HG02642 (cell line): Measurements from ENCODE around the gene RNF223.
"Not testable (repeated sequence)": the region's sequence is repeated elsewhere in the genome, so short reads cannot be mapped to it uniquely, and the experiment has no call there.

Experiments used
- ATAC-seq: cut with Tn5 transposase; IDR thresholded peaks from one replicate; pipeline ENCODE4 v1.9.1; 2021; ENCODE audit warnings: mild to moderate bottlenecking; ENCODE audit not compliant: unreplicated experiment, poor library complexity

Gene RNF223

DNA sequence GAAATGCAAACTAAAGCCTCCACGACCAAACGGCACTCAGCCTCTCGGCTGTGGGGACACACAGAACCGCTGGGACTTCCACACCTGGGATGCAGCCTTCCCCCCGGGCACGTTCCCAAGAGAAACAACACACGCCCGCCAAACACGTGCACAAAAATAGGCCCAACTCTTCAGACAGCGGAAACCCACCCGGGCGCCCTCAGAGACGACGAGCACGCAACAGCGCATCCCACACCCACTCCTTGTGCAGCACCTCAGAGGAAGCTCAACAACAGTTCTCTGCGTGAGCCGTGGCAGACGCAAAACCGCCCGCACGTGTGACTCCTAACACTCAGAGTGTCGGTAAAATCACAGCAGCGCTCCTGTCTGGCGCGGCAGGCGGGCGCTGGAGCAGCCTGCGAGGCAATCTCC lies 36.5 kb upstream of the RNF223 start:
- ATAC-seq, result no peak

DNA sequence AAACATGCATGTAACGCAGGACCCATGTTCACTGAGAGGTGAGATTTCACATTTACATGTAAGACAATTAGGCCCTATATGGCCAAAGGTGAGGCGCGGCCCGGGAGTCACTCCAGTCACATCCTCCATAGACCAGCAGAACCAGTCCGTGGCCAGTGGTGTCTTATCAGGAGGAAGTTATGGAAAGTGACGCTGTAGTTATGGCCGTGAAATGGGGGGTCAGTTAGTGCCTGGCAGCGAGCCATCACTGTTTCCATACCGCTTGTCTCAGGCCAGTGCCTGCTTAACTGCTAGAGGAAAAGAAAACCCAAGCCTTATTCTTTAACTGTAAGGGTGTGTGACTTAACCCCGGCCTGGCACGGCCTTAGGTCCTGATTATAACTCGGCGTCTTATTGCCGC lies 35.6 kb upstream of the RNF223 start:
- no peak for ATAC-seq

DNA sequence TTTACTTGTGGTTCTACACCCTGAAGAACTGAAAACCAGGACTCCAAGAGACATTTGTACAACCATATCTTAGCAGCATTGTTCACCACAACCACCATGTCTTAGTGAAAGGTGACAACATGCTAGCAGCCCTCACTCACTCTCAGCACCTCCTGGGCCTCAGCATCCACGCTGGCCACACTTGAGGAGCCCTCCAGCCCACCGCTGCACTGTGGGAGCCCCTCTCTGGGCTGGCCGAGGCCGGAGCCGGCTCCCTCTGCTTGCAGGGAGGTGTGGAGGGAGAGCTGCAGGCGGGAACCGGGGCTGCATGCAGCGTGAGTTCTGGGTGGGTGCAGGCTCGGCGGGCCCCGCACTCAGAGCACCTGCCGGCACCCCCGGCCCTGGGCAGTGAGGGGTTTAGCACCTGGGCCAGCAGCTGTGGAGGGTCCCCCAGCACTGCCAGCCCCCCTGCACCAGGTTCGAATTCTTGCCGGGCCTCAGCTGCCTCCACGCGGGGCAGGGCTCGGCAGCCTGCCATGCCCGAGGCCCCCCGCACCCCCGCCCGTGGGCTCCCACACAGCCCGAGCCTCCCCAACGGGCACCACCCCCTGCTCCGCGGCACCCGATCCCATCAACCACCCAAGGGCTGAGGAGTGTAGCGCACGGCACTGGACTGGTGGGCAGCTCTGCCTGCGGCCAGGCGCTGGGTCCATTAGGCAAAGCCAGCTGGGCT lies 32.6 kb upstream of the RNF223 start:
- no peak for ATAC-seq

DNA sequence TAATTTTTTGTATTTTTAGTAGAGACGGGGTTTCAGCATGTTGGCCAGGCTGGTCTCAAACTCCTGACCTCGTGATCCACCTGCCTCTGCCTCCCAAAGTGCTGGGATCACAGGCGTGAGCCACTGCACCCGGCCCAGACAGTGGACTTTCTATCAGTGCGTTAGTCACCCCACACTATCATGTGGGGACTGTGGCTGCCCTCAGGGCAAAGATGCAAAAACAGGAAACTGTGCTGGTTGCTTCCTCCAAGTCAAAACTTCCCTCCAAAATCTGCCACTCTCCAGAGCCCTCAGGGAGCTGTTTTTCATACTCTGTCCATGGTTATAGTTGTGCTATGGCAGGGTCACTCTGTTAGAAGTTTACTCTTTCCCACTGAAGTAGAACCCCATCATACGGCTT lies 30.0 kb upstream of the RNF223 start:
- not testable (repeated sequence) for ATAC-seq

DNA sequence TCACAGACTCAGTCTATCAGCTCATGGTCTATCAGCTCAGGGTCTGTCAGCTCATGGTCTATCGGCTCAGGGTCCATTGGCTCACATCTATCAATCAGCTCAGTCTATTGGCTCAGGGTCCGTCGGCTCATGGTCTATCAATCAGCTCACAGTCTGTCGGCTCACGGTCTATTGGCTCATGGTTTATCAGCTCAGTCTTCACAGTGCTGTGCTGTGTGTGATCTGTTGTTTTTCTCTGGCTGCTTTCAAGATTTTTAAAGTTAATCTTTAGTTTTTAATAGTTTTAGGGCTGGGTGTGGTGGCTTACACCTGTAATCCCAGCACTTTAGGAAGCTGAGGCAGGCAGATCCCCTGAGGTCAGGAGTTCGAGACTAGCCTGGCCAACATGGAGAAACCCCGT lies 27.4 kb upstream of the RNF223 start:
- ATAC-seq, result no peak

DNA sequence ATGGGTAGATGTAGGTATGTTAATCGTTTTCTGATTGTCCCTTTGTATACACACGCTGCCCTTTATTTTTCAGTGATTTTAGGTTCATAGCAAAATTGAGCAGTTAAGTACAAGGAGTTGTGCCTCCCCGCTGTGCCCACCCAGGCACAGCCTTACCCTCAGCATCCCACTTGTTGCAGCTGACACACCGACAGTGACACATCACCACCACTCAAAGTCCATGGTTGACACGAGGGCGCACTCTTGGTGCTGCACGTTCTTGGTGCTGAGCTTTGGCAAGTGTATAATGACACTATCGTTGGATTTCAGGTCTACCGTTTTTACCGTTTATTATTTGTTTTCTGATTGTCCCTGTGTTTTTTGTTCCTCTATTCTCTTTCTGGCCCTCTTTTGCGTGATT lies 26.2 kb upstream of the RNF223 start:
- no peak for ATAC-seq

DNA sequence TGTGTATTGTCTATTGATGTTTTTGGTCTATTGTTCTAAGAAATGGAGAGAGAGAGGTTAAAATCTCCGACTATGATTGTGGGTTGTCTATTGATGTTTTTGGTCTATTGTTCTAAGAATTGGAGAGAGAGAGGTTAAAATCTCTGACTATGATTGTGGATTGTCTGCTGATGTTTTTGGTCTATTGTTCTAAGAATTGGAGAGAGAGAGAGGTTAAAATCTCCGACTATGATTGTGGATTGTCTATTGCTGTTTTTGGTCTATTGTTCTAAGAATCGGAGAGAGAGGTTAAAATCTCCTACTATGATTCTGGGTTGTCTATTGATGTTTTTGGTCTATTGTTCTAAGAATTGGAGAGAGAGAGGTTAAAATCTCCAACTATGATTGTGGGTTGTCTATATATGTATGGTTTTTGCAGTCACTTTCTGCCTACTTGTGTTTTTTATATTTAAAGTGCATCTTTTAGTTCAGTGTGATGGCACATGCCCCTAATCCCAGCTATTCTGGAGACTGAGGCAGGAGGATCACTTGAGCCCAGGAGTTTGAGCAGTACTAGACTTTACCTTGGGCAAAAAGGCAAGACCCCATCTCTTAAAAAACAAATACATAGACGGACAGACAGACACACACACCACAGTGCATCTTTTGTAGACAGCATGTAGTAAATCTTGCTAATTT lies 25.5 kb upstream of the RNF223 start:
- ATAC-seq, result no peak

DNA sequence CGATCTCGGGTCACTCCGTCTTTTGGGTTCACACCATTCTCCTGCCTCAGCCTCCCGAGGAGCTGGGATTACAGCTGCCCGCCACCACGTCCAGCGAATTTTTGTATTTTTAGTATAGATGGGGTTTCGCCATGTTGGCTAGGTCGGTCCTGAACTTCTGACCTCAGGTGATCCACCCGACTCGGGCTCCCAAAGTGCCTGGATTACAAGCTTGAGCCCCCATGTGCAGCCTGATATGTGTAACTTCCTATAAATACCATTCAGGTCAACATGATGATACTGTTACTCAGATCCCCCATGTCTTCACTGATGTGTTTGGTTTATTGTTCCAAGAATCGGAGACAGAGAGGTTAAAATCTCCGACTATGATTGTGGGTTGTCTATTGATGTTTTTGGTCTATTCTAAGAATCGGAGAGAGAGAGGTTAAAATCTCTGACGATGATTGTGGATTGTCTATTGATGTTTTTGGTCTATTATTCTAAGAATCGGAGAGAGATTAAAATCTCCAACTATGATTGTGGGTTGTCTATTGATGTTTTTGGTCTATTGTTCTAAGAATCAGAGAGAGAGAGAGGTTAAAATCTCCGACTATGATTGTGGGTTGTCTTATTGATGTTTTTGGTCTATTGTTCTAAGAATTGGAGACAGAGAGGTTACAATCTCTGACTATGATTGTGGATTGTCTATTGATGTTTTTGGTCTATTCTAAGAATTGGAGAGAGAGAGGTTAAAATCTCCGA lies 24.7 kb upstream of the RNF223 start:
- ATAC-seq, result no peak

DNA sequence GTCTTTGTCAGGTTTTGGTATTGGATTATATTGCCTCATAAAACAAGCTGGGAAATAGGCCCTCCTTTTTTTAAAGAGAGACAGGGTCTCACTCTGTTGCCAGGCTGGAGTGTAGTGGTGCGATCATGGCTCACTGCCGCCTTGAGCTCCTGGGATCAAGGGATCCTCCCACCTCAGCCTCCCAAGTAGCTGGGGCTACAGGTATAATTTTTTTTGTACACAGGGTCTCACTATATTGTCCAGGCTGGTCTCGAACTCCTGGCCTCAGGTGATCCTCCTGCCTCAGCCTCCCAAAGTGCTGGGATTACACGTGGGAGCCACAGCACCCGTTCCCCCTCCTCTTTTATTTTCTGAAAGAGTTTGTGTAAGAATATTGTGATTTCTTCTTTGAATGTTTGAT lies 22.0 kb upstream of the RNF223 start:
- not testable (repeated sequence) for ATAC-seq

DNA sequence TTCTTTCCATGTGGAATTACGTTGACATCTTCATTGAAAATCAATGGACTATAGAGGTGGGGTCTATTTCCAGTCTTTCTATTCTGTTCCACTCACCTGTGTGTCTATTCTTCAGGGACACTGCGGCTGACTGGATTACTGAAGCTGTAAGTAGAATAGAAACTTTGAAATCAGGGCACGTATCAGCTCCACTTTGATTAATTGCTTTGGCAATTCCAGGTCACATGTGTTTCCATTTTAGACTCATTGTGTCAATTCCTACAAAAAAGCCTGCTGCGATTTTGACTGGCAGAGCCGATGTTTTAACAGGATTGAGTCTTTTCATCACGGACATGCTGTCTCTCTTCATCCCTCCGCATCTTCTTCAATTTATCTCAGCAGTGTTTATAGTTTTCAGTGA lies 20.9 kb upstream of the RNF223 start:
- no peak for ATAC-seq

DNA sequence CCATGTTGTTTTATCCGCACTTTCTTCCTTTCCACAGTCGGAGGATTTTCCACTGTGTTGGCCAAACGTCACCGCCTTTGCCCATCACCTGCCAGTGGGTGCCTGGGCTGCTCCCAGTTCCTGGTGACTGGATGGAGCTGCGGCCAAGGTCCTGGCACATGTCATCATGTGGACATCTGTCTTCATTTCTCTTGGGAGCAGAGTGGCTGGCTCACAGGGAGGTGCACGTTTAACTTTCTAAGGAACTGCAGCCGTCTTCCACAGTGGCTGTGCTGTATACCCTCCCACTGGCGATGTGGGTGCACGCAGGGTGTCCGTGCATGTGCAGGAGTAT lies 19.5 kb upstream of the RNF223 start:
- ATAC-seq, result no peak

DNA sequence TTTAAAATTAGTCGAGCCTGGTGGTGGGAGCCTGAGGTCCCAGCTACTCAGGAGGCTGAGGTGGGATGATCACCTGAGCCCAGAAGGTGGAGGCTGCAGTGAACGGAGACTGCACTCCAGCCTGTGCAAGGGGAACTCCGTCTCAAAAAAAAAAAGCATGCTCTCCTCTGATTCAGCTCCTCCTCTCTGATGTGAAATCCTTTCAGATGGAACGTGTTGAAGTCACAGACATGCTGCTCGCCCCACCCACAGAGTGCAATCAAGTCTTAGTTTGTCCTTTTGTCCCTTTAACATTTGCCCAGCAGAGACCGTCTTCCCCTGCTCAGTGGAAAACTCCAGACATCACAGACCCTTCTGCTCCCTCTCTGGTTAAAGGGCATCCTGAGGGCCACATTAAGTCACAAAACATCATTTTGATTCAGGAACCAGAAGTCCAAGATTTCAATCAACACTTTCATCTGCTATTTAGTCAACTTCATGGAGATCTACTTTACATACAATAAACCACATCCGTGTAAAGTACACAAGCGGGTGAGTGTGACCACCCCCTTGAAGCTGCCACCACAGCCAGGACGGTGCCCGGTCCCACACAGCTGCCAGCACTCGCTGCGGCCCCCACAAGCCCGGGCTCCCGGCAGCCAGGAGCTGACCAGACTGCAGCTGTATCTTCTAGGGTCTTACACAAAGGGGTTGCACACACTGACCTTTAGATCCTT lies 18.9 kb upstream of the RNF223 start:
- no peak for ATAC-seq

DNA sequence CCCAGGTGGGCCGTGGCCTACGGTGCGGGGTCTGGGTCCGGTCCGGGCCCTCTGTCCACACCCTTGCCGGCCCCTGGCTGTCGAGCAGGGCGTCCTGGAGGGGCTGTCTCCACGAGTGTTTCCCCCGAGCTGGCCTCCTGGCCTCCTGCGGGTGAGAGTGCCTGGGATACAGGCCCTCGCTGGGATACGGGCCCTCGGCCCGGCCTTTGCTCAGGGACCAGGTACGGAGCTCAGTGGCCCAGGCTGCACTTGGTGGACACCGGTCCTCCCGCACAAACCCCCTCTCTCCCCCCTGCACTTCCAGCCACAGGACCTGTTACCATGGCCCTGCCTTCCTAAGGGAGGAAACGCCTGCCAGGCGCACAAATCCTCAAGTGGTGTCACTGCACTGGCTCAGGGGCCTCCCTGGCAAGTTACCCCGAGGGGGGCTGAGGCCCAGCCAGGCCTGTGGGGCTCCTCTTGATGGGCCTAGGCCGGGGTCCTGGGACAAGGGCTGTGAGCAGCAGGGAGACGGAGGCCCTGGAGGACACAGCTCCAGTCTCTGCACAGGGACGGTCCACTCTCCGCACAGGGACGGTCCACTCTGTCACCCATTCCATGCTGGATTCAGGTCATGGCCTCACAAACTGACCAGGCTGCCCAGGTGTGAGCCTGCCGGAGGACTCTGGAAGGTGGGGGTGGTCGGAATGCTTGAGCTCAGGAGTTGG lies 18.2 kb upstream of the RNF223 start:
- no peak for ATAC-seq

DNA sequence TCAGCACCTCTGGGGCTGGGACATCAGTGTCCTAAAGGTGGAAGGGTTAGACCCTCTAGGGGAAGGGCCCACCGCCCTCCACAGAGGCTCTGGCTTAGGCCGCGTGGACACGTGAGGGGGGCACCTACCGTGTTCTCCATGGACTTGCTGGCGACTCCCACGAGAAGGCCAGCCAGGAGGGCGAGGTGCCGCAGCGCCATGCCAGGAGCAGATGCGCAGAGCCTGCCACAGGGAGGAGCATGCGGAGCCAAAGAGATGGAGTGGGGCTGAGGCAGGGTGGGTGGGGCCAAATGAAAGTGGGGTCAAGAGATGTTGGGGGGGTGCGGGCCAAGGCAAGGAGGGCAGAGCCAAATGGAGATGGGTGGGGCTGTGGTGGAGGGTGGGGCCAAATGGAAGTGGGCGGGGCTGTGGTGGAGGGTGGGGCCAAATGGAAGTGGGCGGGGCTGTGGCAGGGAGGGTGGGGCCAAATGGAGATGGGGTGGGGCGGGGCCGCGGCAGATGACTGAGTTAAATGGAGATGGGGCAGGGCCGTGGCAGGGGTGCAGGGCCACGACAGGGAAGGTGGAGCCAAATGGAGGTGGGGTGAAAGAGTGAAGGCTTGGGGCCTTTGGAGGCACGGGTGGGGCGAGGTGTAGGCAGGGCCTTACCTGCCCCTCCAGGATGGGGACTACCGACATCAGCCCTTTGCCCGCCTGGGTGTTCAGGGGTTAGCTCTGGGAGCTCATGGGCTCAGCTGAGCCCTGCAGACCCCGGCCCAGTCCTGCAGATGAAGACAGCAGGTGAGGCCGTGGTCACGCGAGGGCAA lies 17.4 kb upstream of the RNF223 start:
- ATAC-seq, result no peak

DNA sequence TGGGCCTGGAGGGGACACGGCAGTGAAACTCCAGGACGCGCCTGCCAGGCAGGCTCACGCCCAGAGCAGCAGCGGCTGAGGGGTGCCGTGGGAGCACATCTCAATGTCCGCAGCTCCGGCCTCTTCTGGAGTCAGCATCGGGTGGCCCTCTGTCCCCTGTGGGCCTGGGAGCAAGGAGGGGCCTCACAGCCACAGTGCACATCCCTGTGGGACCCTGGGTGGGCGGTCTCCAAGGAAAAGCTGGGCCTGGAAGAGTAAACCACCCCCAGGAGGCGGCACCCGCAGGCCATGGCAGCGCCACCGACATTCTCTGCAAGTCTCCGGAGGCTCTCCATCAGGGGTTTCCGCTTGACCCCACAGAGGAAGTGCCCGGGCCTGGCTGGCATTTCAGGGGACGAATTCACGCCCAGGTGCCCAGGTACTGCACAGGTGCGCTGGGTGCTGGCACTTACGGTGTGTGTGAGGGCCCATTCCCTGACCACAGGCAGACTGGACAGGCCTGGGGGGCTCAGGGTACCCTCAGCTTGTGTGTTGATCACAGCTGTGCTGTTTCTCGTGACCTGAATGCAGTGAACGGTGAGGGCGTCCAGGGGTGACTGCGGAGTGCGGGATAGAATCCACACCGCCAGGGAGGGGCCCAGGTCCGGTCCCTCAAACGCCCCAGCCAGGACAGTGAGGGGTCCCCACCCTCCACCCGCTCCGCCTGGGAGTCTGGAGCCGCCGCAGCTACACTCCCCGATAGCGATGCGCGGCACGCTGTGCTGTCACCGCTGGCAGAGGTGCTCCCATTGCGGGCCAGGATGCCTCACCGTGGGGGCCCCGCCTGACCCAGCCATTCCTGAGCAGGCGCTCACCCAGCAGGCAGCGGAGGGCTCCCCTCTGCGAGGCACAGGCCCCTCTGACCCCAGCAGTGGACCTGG lies 16.6 kb upstream of the RNF223 start:
- ATAC-seq, result no peak

DNA sequence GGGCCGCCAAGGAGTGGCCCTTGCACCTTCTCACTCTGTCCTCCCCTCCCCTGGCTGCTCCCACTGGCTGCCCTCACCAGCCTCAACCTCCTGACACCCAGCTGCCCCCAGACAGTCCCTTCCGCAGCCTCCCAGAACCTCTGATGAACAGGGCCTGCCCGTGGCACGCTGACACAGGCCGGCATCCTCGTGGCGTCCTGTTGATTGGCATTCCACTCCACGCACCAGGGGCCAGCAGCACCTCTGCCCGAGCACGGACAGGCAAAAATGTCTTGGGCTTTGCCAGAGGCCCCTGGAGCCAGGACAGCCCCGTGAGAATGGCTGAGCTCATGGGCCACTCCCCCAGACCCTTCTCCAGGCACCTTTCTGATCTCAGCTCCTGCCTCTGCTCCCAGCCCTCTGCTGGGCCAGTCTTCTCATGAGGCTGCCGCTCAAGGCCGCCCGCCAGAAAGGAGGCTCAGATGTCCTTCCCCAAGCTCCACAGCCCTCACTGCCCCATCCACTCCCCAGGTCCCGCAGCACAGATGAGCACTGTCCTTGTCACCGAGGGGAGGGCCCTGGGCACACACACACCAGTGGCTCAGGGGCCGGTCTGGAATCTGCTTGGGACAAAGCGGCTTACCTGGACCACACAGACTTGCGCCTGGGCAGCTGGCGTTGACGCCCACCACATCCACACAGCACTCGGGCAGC lies 15.8 kb upstream of the RNF223 start:
- ATAC-seq, result no peak

DNA sequence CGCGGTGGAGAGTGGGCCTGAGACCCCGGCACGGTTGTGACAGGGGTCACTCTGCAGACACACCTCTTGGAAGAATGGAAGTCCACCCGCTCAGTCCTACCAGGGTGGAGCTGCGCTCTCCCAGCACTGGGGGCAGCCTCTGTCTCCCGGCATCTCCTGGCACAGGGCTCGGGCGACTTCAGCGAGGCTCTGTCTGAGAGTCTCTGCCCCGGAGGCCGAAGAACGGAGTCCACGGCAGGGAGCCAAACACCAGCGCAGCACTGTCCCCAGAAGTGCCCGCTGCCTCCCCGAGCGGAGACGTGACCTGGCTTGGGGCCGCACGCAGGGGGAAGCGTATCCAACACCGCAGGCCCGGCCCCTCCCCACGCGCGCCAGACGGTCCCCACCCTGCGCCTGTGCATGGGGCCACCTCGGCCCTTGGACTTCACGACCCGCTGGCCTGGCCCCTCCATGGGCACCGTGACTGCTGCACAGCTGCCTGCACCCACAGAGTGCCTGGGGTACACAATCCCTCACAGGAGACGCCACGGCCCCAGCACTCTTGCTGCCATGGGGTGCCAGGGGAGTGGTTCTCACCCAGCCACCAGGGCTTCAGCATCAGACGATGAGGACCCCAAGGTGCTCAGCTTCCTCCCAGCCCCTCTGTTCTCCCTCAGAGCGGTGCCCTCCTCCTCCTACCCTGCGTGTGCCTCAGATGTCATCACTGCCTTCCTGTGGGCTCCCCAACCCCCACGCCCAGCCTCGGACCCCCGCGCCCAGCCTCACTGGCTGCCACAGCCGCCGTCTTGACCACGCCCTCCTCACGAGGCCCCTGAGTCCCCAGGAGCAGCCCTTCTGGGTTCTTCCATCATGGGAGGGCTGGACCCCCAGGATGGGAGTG lies 14.9 kb upstream of the RNF223 start:
- no peak for ATAC-seq
